Heart right ventricle (tissue), 16 donors: ENCODE measurements around the gene ADSS1. TPM values are rescaled to one million over a fixed set of nuclear protein-coding genes. Genes with fewer than 3 reads are reported as not detected.
A peak's percentile ranks its signal among the peaks of the same experiment; 100 is the strongest.

ENCODE experiments used
- ATAC-seq, 8 donors: fragments of 200-7000 bp; cut with Tn5 transposase; one replicate each; pipeline ENCODE4 v1.9.1; 2020; ENCODE audit warnings: mild to moderate bottlenecking in 8 of 8, moderate library complexity in 8 of 8, moderate number of reproducible peaks in 1 of 8
- DNase-seq, 2 donors: peaks; one replicate each; pipeline ENCODE4 v3.0.0-alpha.2; 2020
- H3K27ac ChIP-seq, 10 donors: fragments of 200-600 bp; sonication (generic) in 2 of 10; one replicate each; pipeline versions ENCODE4 v1.5.0 to v1.8.0; 2020 to 2022; ENCODE audit warnings: mild to moderate bottlenecking in 3 of 10
- H3K27me3 ChIP-seq, 7 donors: fragments of 200-600 bp; one replicate each; pipeline ENCODE4 v1.8.0; 2021 to 2022; ENCODE audit warnings: mild to moderate bottlenecking in 2 of 7
- H3K36me3 ChIP-seq, 9 donors: fragments of 200-600 bp; sonication (generic) in 1 of 9; one replicate each; pipeline versions ENCODE4 v1.5.0 to v1.8.0; 2020 to 2022; ENCODE audit warnings: mild to moderate bottlenecking in 2 of 9
- H3K4me1 ChIP-seq, 9 donors: fragments of 200-600 bp; sonication (generic) in 1 of 9; one replicate each; pipeline versions ENCODE4 v1.5.0 to v1.8.0; 2020 to 2022; ENCODE audit warnings: mild to moderate bottlenecking in 4 of 9
- H3K4me3 ChIP-seq, 10 donors: fragments of 200-600 bp; sonication (generic) in 2 of 10; one replicate each; pipeline versions ENCODE4 v1.5.0 to v1.8.0; 2020 to 2022; ENCODE audit warnings: mild to moderate bottlenecking in 7 of 10, moderate library complexity in 2 of 10
- H3K9me3 ChIP-seq, 11 donors: fragments of 200-600 bp in 10 of 11; sonication (generic) in 2 of 11; one replicate each; pipeline versions ENCODE4 v1.5.0 to v1.8.0; 2013 to 2022; ENCODE audit warnings: mild to moderate bottlenecking in 2 of 11, control low read depth in 1 of 11, moderate library complexity in 1 of 11
- CTCF ChIP-seq, 9 donors: fragments of 200-600 bp; sonication (generic) in 2 of 9; IDR thresholded peaks; one replicate each; pipeline versions ENCODE4 v1.5.0 to v1.8.0; 2021 to 2022; ENCODE audit warnings: antibody characterized with exemption in 9 of 9, mild to moderate bottlenecking in 5 of 9, moderate library complexity in 1 of 9
- WGBS, 2 donors: extraction: QIAGEN DNeasy Blood & Tissue Kit; methylation state at CpG; one replicate each; pipeline ENCODE4 v1.1.7; 2013; ENCODE audit warnings: inconsistent platforms in 1 of 2; 5-methylcytosine and 5-hydroxymethylcytosine counted together
- intact Hi-C, 10 donors: fragments of 100-400 bp; cut with DNase I; formaldehyde crosslinking; loops; one replicate each; pipeline versions ENCODE4 v1.11.1 to v1.14.2; 2022
- polyA plus RNA-seq, 2 donors: library from polyadenylated mRNA; stranded (reverse); fragments of 200-250 nt; gene quantifications; one replicate each; pipeline ENCODE4 v1.2.3, GENCODE V29; 2013
- total RNA-seq, 10 donors: library from RNA; stranded (reverse); fragmentation: NEBNext Ultra II Directional in 3 of 10; extraction: Animal tissue kit (Norgen Biotek cat#: 25700) in 3 of 10; gene quantifications; one replicate each; pipeline versions ENCODE4 v1.2.1 to v1.2.4, GENCODE V29; 2021 to 2023
- donor health status: Arrhythmogenic right ventricular cardiomyopathy.
- donor health status: ischemic (EF 13 %, LVEDD 7.1; RV severe dilation, severe dysfunction).
- donor health status: healthy with polysubstance abuse.
- donor health status: DM: no; HTN: yes; CAD: no.
- donor health status: DM: no; HTN: no; CAD: no.
- donor health status: ischemic (EF 25% LVEDD 6.9; RV normal size, moderate dysfunction).
- donor health status: ischemic (EF 25% LVEDD 5.7; RV mildly dilated, moderate dysfunction).
- donor health status: healthy.
- donor health status: DM: yes; HTN: yes; CAD: no.
- donor health status: Ischemic cardiomyopathy.
- donor health status: ischemic (EF 35%, LVEDD 5.7; RV mildly dilated, moderate dysfunction).
- donor health status: nonischemic (EF 11% LVEDD 7.7; RV severe dilation, severe dysfunction).
- donor health status: DM: yes; HTN: yes; CAD: no.
- donor health status: PGD.
- donor health status: ischemic (EF 29% LVEDD 5.4; RV normal size, mild dysfunction).
- donor health status: nonischemic (EF 23%, LVEDD 6.1; RV moderate dilation, normal function).

ADSS1 gene
- total and polyA plus RNA-seq, 12 donors = 74.6 to 295 (median 195) TPM

DNA sequence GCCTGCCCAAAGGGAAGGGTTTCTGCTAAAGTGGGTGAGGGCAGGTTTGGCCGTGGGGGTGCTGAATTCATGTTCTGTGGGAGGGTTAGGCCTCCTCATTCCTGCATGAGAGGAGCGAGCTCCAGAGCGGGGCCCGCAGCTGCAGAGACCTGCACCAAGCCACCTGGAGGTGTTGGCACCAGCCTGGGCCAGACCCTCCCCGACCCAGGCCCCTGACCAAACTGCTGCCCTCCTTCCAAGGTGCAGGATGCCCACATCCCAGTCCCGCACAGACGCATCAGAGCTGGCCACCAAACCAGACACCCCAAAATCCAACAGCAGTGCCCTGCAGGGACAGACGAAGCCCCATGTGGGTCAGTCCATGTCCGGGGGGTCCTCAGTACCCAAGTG, 10.6 kb downstream of the ADSS1 start:
- 92 to 93% methylated on average over 9 of the region's 9 CpGs for WGBS, 2 donors
- intact Hi-C loops = no loop called here
- no peaks in the 10 kb centered on the region for H3K9me3 ChIP-seq
- peaks cover 48 to 83% (median 63%) of the 10 kb centered on the region in 9 donors for H3K4me1 ChIP-seq
- peak overlapping the region; percentile 79 to 98 (median 88) for H3K27ac ChIP-seq
- peak in 1 of 2 donors; percentile 10 for DNase-seq
- no peak overlapping the region for H3K4me3 ChIP-seq
- no peaks in the 10 kb centered on the region for H3K27me3 ChIP-seq
- peaks cover 0 to 22% (median 0%) of the 10 kb centered on the region in 9 donors for H3K36me3 ChIP-seq
- no peak for ATAC-seq
- no peak for TF ChIP-seq CTCF (IDR thresholded peaks at IDR 0.05)

- Histone ChIP-seq H3K4me3 (no peak overlapping the region), H3K4me1 (peaks cover 48 to 79% (median 63%) of the 10 kb centered on the region in 9 donors), H3K27ac (peak overlapping the region; percentile 79 to 98 (median 88)), H3K27me3 (no peaks in the 10 kb centered on the region), H3K9me3 (no peaks in the 10 kb centered on the region), H3K36me3 (peaks cover 0 to 28% (median 1%) of the 10 kb centered on the region in 9 donors)
- WGBS, 2 donors = 71 to 74% methylated on average over 31 of the region's 31 CpGs
- peak in 7 of 8 donors; percentile 1 to 24 (median 7) for ATAC-seq
- intact Hi-C loops = no loop called here
- peak in 1 of 2 donors; percentile 49 for DNase-seq
- TF ChIP-seq CTCF (IDR thresholded peaks at IDR 0.05) = no peak
Measured at GRCh38 chr14:104734991-104735779, 11.2 kb downstream of the ADSS1 start.

DNA sequence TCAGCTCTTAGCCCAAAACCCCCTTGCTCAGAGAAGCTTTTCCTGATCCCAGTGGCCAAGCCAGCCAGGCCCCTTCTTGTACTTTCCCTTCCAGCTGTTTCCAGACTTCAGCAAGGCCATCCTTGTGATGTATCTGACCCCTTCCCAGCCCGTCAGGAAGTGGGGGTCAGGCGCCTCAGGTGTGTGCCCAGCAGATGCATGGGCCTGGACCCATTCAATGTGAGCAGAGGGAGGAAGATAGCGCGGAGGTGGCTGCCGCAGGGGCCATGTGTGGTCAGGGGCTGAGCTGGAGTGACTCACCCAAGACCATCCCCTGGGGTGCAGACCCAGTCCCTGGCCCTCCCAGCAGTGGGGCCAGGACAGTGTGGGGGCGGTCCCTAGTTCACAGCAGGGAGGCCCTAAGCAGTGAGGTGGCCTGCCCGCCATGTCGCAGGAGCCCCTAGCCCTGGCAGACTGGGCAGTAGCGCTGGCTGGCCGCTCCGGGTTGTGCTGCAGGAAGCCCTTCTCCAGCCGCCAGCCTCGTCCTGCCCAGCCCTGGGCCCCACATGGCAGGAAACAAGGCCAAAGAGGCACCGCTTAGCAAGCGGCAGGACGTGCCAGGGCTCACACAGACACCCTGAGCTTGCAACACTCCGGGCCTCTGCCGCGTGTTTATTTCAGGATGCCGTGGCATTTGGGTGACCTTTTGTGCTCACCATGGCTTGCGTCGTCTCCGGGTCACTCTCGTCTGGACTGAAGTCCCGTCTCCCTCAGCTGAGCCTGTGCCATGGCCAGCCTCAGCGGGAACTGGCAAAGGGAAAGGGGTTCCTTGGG, 12.0 kb downstream of the ADSS1 start:
- peak overlapping the region; percentile 79 to 98 (median 88) for H3K27ac ChIP-seq
- TF ChIP-seq CTCF (IDR thresholded peaks at IDR 0.05) = no peak
- DNase-seq (peak; percentile 84 to 88), ATAC-seq (peak; percentile 73 to 83 (median 80))
- H3K4me3 ChIP-seq = no peak overlapping the region
- 25 to 30% methylated on average over 26 of the region's 26 CpGs for WGBS, 2 donors
- H3K27me3 ChIP-seq = no peaks in the 10 kb centered on the region
- no peaks in the 10 kb centered on the region for H3K9me3 ChIP-seq
- intact Hi-C loops = no loop called here
- H3K4me1 ChIP-seq = peaks cover 47 to 73% (median 63%) of the 10 kb centered on the region in 9 donors
- H3K36me3 ChIP-seq = peaks cover 0 to 37% (median 6%) of the 10 kb centered on the region in 9 donors

DNA sequence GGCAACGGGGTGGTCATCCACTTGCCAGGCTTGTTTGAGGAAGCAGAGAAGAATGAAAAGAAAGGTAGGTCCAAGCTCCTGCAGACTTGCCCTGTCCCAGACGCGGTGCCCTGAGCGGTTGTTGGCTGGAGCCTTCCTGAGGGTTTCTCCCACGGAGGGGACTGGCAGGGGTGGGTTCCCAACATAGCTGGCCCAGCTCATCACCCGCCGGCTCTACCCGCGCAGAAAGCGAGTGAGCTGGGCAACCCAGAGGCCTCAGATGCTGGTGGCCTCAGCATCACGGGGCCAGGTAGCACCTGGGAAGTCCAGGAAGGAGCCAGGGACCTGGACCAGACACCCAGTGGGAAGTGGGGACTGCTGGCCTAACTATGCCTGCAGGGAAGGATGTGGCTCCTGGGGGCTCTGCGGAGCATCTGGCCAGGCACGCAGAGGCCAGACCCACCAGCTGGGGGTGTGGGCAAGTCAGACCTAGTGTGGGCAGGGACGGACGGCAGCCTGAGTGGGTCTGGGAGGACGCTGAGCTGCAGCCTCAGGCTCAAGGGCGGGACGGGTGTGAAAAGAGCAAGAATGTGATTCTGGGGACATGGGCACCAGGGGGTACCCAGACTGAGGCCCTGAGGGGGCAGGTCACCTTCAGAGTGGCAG, 14.5 kb downstream of the ADSS1 start:
- intact Hi-C loops = no loop called here
- DNase-seq (no peak), ATAC-seq (no peak)
- no peak for TF ChIP-seq CTCF (IDR thresholded peaks at IDR 0.05)
- Histone ChIP-seq H3K27ac (peak overlapping the region in 2 of 10 donors; percentile 5 to 94), H3K27me3 (no peaks in the 10 kb centered on the region), H3K36me3 (peaks cover 0 to 60% (median 12%) of the 10 kb centered on the region in 9 donors), H3K9me3 (no peaks in the 10 kb centered on the region), H3K4me1 (peaks cover 27 to 48% (median 41%) of the 10 kb centered on the region in 9 donors), H3K4me3 (no peak overlapping the region)
- 91 to 95% methylated on average over 18 of the region's 18 CpGs for WGBS, 2 donors
